Activated CD4-positive, alpha-beta T cell treated with anti-CD3 and anti-CD28 coated beads, Interleukin-2, Interleukin-6, amounts not matched to agents 100 ng/mL and 50 ng/mL, durations not matched to agents 16 hours and 8 hours (primary cell): ENCODE results near the gene VMO1.

Source experiments
- DNase-seq: peaks from one replicate; pipeline ENCODE4 v3.0.0-alpha.2; 2020

Gene VMO1

DNA sequence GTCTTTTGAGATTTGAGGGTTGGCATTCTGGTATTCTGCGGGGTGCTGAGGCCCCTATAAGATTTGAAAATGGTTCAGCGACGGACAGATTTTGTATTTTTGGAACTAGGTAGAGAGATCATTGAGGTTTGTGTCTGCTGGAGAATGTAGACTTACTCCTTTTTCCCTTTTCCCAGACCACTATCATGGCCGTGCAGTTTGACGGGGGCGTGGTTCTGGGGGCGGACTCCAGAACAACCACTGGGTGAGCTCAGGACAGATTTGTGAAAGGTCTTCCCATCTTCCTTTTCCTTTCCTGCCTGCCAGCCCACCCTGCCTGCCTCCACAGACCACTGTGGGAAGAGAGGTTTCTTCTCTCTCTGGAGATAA, 10.4 kb upstream of the VMO1 start:
- DNase-seq, result peak; percentile 59

DNA sequence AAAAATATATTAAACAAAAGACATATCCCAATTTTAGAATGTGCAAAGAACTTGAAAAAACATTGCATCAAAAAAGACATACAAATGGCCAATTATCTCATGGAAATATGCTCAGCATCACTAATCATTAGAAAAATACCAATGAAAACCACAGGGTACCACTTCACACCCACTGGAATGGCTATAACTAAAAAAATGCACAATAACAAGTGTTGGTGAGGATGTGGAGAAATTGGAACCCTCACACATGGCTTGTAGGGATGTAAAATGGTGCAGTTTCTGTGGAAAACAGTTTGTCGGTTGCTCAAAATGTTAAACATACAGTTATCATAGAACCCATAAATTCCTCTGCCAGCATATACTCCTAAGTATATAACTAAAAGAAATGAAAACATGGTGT, 9.0 kb upstream of the VMO1 start:
- no peak for DNase-seq

DNA sequence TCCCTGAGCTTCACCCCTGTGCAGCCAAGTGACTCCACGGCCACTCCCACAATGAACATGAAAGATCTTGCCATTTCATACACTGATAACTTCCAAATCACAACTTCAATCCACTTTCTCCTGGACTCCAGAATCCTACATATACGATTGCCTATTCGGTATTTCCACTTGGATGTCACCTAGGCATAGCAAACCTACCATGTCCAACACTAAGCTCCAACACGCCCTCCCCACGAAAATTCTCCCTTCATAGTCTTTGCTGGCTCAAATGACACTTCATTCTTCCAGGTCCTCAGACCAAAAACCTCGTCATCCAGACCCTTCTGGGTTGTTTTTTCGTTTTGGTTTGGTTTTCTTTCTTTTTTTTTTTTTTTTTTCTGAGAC, 4.5 kb upstream of the VMO1 start:
- no peak for DNase-seq

DNA sequence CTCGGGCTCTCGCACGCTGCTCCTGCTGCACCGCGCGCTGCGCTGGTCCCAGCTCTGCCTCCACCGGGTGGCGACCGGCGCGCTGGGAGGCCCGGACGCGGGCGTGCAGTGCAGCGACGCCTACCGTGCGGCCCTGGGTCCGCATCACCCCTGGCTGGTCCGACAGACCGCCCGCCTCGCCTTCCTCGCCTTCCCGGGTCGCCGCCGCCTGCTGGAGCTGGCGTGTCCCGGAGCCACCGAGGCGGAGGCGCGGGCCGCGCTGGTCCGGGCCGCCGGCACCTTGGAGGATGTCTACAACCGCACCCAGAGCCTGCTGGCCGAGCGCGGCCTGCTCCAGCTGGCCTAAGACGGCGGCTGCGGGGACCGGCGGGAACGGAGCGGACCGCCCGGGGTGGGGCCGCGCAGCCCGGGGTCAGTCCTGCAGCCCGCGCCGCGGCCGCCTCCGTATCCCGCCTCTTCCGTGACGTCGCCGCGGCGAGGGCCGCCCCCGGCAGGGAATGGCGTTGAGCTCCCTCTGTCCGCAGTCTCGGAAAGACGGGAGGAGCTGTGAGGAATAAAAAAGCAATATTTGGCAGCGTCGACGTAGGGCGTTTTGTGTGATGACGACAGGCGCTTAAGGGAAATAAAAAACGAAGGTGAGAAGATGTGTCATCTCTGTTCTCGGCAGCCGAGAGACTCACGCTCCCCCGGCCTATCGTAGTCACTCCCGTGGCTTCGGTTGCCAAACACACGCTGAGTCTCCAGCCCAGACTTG, 4.0 kb upstream of the VMO1 start:
- peak; percentile 90 for DNase-seq

DNA sequence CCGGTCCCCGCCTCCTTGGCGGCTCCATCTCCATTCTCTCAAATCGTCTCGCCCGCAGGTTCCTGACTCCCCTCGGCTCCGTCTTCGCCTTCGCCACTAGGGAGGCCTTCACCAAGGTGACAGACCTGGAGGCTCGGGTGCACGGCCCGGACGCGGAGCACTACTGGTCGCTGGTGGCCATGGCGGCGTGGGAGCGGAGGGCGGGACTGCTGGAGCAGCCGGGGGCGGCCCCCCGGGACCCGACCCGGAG, 3.5 kb upstream of the VMO1 start:
- DNase-seq, result no peak

DNA sequence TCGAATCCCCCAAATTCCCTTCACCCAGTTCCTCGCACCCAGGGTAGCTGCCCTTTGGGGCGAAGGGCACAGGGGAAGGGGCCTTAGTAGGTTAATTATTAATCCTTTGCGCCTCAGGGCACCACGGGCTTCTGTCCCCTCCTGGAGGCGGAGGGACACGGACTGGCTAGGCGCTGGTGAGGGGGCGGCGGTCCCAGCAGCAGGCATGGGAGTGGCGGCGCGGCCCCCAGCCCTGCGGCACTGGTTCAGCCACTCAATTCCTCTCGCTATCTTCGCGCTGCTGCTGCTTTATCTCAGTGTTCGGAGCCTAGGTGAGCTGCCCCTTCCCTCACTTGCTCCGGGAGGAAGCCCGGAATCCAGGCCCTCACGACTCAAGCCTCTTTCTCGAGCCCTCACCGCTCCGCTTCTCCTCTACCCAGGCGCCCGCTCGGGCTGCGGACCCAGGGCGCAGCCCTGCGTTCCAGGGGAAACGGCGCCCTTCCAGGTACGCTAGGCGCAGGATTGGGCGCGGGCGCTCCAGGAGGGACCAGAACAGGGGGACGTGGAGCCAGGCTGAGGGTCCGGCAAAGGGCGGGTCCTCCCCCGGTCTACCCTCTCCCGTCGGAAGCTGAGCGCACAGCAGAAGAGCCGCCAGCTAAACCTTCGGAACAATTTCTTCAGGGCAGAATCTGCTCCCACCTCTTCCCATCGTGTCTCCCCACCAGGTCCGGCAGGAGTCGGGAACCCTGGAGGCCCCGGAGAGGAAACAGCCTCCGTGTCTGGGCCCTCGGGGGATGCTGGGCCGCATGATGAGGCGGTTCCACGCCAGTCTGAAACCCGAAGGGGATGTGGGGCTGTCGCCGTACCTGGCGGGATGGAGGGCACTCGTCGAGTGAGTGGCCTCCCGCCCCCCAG, 2.9 kb upstream of the VMO1 start, which contains the start of gene GLTPD2:
GLTPD2 (plus strand) TSS at position 158 of the 894 bp plus-strand sequence; CDS start at position 206, 48 bp downstream.
- no peak for DNase-seq

DNA sequence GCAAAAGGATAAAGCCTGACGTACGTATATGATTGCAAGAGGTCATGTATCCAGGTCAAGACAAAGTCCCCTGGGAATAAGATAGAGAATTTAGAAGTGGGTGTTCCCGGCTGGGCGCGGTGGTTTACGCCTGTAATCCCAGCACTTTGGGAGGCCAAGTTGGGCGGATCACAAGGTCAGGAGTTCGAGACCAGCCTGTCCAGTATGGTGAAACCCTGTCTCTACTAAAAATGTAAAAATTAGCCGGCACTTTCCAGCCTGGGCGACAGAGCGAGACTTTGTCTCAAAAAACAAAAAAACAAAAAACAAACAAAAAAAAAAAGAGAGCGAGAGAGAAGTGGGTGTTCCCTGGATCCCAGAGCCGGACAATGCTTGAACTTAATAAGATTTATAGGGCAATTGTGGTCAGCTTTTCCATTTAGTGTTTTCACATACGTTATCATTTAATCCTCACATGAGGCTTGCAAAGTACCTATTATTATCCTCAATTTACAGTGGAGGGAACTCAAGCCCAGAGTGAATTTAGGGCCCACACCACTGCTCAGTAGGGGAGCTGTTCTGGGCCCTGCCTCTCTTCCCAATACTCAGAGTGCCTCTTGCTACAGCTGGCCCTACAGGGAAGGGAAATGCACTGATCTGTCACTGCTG, 2.1 kb upstream of the VMO1 start:
- DNase-seq, result no peak

DNA sequence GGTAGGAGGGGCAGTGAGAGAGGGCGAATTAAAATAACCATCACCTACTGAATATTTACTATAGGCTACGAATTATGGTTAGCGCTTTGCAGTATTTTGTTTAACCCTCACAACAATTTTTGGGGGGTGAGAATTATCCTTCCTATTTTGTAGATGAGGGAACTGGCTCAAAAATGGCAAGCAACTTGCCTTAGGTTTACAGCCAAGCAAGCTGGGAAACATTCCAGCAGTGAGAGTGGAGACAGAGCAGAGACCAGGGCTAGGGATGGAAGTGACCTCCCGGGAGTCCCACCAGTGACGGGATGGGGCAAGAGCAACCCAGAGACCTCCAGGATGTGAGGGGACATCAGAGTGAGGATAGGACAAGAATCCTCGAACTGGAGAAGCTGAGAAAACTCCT, 352 bp upstream of the VMO1 start:
- no peak for DNase-seq

DNA sequence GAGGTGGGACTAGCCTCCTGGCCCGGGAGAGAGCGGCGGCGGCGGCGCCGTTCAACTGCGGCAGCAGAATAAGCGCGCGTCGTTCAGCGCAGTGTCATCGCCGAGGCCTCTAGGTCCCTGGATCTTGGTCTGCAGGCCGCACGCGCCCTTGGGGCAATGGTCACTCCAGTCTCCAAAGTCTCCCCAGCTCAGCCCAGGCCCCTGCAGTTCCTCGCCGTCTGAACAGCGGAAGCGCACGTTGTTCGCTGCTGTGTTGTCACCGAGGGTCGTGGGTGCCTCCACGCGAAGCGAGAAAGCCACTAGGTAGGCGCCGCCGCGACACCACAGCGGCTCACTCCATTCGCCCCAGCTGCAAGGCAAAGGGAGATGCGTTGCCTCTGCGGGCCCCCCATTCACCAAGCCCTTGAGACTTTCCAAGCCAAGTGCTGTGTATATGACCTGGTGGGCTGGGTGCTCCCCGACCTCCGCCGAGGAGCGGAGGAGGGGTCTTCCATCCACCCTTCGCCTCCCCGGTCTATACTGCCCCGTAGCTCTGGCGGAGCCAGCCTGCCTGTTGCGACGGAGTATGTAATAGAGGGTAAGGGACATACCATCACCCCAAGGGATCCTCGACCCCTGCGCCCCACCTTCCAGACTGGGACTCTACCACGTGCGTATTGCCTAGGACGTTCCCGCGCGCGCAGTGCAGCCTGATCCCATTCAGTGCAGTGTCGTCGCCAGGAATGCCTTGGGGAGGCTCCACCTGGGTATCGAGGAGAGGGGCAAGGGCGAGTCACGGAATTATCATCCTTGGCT, 656 bp downstream of the VMO1 start:
- no peak for DNase-seq

DNA sequence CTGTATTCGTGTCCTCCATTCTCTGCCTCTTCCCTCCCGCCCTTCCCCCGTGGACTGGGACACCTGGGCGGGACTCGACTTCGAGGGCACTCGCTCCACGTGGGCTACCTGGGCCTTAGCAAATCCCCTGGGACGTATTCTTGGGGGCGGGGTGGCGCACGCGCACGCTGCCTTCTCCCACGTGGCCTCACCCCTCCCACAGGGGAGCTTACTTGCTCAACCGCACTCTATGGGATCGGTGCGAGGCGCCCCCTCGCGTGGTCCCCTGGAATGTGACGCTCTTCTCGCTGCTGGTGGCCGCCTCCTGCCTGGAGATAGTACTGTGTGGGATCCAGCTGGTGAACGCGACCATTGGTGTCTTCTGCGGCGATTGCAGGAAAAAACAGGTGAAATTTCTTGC, 3.5 kb downstream of the VMO1 start:
- DNase-seq, result peak; percentile 10

DNA sequence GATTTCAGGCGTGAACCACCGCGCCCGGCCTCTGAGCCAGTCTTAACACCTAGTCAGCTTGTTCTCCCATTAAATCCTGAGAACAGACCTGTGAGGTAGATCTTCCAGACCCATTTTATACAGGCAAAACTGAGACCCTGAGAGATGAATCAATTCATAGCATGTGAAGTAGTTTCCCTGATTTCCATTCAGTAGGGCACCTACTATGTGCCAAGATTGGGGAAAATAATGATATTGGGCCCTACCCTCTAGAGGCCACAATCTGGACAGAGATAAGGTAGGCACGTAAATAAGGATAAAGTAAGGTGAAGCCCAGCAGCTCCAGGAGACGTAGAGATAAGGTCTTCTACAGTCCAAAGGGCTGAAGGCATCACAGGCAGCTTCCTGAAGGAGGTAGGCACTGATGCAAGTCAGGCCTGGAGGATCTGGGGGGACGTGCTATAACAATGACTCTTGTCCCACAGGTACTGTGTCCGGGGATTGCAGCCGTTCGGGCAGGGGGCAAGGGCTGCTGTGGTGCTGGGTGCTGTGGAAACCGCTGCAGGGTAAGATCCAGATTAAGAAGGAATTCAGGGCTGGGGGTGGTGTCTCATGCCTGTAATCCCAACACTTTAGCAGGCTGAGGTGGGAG, 5.7 kb downstream of the VMO1 start:
- DNase-seq, result no peak

DNA sequence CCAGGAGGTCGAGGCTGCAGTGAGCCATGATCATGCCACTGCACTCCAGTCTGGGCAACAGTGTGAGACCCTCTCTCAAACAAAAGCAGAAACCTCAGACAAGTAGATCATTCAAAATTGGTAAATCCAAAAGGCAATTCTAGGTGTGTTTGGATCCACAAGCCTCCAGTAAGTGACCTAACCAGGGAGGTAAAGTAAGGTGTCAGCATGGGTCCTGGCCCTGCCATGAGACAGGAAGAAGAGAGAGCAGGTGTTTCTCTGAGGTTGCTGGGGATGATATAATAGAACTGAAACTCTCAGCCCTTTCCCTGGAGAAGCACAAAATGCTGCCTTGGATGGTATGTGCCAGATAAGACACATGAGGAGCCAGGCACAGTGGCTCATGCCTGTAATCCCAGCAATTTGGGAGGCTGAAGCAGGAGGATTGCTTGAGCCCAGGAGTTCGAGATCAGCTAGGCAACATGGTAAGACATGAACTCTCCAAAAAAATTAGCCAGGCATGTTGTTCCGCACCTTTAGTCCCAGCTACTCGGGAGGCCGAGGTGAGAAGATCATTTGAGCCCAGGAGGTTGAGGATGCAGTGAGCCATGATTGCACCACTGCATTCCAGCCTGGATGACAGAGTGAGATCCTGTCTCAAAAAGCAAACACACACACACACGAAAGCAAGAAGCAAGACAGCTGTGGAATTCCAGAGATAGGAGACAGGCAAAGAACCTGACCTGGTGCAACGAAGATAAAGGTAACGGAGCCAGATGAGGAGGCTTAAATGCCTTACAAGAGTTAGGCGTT, 8.0 kb downstream of the VMO1 start:
- DNase-seq, result no peak

DNA sequence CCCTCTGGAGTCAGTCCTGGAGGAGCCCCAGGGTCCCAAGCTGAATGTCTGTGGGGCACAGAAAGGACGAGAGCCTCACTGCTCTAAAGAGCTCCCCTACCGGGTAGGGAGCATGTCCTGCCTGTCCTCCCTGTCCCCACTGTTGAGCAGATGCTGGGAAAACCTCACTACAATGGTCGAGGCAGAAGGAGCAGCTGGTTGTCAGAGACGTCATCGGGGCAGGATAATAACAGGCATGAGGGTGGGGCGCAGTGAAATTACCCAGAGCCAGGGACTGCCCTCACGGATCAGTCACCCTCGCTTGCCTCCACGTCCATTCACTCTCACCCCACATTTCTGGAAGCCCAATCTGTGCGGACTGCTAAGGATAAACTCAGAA, 13.9 kb downstream of the VMO1 start:
- DNase-seq, result no peak

DNA sequence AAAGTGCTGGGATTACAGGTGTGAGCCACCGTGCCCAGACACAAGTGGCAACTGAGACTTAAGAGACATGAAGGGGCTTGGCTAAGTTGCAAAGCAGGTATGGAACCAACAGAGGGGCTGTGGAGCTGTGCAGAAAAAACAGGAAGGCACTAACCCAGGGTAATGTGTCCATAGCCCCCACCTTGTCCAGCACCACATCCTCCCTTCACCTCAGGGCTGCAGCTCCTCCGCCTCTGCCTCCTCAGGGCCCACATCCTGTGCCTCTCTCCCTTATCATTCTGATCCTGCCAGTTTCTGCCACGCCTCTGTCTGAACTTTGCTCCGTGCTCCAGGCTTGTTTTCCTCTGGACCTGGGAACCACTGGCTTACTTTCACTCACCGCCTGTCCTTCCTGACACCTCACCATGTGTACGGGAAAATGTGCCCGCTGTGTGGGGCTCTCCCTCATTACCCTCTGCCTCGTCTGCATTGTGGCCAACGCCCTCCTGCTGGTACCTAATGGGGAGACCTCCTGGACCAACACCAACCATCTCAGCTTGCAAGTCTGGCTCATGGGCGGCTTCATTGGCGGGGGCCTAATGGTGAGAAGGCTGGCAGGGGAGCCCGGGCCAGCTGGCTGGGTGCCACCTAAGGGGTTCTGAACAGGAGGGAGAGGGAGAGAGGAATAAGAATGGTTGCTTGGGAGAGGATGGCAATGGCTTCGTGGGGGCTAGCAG, 14.5 kb downstream of the VMO1 start, which contains the start of gene TM4SF5:
TM4SF5 (plus strand) TSS at position 368 of the 716 bp plus-strand sequence; CDS start at position 405, 37 bp downstream.
- peak; percentile 15 for DNase-seq

DNA sequence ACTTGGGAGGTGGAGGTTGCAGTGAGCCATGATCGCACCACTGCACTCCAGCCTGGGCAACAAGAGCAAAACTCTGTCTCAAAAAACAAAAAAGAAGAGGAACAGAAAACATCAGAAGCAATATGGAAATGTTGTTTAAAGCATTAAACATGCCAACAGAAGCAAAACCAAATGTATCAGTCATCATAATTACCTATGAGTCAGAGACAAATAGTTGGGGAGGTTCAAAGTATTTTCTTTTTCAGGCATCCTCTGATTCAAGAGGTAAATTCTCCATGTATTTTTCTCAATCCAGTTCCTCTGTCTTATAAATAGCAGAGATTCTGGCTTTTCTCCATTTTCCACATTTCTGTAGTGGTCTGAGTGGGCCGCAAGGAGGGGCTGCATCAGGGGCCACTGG, 16.5 kb downstream of the VMO1 start:
- DNase-seq, result no peak

DNA sequence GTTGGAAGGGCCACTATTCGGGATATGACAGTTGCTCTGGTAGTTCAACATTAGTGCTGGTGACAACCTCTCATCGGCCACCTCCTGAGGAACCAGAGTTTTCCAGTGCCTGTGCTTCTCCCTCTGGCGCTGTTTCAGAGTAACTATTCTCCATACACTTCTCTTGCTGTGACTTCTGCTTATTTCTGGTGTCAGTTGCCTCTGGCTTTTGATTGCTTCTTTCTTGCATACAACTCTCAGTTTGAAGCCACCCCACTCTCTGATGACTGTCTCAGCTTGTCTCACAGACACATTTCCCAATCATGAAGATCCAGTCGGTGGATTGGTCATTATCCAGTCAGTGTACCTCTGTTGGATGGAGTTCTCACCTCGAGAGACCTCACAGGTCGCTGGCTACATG, 17.9 kb downstream of the VMO1 start:
- DNase-seq, result no peak

DNA sequence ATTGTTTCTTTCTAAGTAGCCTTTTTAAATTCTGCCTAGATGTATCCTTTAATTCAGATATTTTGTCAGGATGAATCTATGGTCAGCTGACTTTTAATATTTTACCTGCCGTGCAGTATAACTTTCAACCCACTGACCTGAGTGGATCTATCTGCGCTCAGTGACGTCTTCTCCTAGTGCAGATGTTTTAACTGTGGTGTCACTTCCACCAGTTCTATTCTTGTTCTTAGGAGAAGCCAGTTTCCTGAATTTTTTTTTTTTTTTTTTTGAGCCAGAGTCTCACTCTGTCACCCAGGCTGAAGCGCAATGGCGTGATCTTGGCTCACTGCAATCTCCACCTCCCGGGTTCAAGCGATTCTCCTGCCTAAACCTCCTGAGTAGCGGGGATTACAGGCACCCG, 19.4 kb downstream of the VMO1 start:
- no peak for DNase-seq

DNA sequence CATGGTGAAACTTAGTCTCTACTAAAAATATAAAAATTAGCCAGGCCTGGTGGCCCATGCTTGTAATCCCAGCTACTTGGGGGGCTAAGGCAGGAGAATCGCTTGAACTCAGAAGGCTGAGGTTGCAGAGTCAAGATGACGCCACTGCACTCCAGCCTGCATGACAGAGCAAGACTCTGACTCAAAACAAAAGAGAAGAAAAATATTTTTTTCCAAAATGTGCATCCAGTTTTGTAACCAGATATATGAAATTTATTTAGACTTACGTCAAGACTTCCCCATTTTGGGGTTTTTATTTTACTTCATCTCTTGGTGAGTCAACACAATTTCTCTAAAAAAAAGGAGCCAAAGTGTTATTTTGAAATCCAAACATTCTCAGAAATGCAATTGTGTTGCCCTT, 20.0 kb downstream of the VMO1 start:
- no peak for DNase-seq

DNA sequence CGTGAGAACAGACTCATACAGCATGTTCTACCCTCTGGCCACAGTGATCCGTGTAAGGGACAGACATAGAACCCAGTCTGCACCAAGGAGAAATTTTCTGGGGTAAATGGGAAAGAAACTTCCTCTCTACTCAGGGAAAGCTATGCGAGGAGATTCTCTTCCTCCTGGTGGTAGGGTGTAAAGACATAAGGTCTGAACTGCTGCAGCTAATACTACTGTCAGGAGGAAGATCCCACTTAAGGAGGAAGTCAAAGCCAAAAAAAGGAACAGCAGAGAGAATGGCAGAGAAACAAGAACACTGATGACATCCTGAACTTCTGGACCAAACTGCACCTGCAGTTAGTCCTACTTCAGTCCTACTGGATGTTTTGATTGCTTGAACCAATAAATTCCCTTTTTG, 21.6 kb downstream of the VMO1 start:
- DNase-seq, result no peak

DNA sequence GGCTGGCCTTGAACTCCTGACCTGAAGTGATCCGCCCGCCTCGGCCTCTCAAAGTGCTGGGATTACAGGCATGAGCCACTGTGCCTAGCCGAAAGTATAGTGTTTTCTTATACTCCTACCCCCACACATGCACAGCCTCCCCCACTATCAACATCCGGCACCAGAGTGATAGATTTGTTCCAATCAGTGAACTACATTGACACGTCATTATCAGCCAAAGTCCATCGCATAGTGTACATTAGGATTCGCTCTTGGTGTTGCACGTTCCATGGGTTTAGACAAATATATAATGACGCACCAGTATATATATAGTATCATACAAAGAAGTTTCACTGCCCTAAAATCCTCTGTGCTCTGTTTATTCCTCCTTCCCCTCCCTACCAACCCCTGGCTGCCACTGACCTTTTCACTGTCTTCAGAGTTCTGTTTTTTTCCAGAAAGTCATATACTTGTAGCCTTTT, 26.4 kb downstream of the VMO1 start:
- no peak for DNase-seq

DNA sequence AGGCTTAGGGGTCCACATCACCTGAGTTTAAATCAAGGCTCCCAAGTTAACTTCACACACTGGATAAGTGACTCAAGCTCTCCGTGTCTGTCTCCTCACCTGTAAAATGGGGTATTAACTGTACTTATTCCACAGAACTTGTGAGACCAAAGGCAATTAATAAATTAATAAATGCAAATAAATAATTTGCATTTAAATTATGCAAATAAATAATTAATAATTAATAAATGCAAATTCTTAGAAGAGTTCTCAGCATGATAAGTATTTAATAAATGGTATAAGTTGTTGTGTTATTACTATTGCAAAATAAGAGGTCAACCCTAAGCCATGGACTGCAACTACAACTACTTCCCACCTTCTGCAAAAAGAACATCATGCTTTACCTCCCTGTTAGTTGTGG, 32.8 kb downstream of the VMO1 start:
- DNase-seq, result no peak
